Uterus (tissue), 4 donors: ENCODE data around the gene CHCHD3. TPM values are rescaled to one million over a fixed set of nuclear protein-coding genes. Genes with fewer than 3 reads are reported as not detected.

ENCODE experiments used
- DNase-seq, 2 donors: peaks; one replicate each; pipeline ENCODE4 v3.0.0-alpha.2; 2019 to 2020
- H3K27ac ChIP-seq, 2 donors: fragments of 200-600 bp; sonication (generic); 1 replicate in 1 of 2; 2 replicates in 1 of 2; pipeline ENCODE4 v1.5.1; 2016 to 2018
- H3K27me3 ChIP-seq, 2 donors: fragments of 200-600 bp; sonication (generic); one replicate each; pipeline ENCODE4 v1.5.1; 2018 to 2019; ENCODE audit warnings: control low read depth in 1 of 2
- H3K36me3 ChIP-seq, 2 donors: fragments of 200-600 bp; sonication (generic); one replicate each; pipeline ENCODE4 v1.5.1; 2019; ENCODE audit warnings: control low read depth in 1 of 2
- H3K4me1 ChIP-seq, 2 donors: fragments of 200-600 bp; sonication (generic); one replicate each; pipeline ENCODE4 v1.5.1; 2018 to 2019; ENCODE audit warnings: control low read depth in 1 of 2
- H3K4me3 ChIP-seq, 2 donors: fragments of 200-600 bp; sonication (generic); 1 replicate in 1 of 2; 2 replicates in 1 of 2; pipeline ENCODE4 v1.5.1; 2018 to 2019; ENCODE audit warnings: mild to moderate bottlenecking in 1 of 2
- H3K9me3 ChIP-seq, 2 donors: fragments of 200-600 bp; sonication (generic); one replicate each; pipeline ENCODE4 v1.5.1; 2019; ENCODE audit warnings: control low read depth in 1 of 2
- POLR2A ChIP-seq, 2 donors: fragments of 450-650 bp; IDR thresholded peaks; one replicate each; pipeline ENCODE4 v1.6.1; 2016; ENCODE audit warnings: antibody characterized with exemption in 2 of 2, mild to moderate bottlenecking in 1 of 2, moderate library complexity in 1 of 2
- intact Hi-C: fragments of 100-400 bp; cut with DNase I; formaldehyde crosslinking; loops from one replicate; pipeline ENCODE4 v1.15.1; 2023; ENCODE audit warnings: low total_unique reads
- total RNA-seq, 4 donors: library from RNA; depleted of rRNA in 3 of 4; stranded (reverse); fragments of >200 nt in 3 of 4; gene quantifications; one replicate each; pipeline versions ENCODE4 v1.1.0 to v1.2.4, GENCODE V29; 2014 to 2023
- TF ChIP-seq, protein P1 (sequence below), 4 experiments: fragments of 200-600 bp in 2 of 4; fragments of 450-650 bp in 2 of 4; sonication (generic) in 2 of 4; IDR thresholded peaks; one replicate each; pipeline ENCODE4 v1.5.1; 2016 to 2019; ENCODE audit warnings: antibody characterized with exemption in 4 of 4, mild to moderate bottlenecking in 2 of 4, moderate library complexity in 1 of 4
- donor health status: DM: yes; HTN: yes; CAD: no.

Gene CHCHD3
- total RNA-seq, 4 donors from 2014 or later: 43.5 to 61.0 (median 47.6) TPM

DNA sequence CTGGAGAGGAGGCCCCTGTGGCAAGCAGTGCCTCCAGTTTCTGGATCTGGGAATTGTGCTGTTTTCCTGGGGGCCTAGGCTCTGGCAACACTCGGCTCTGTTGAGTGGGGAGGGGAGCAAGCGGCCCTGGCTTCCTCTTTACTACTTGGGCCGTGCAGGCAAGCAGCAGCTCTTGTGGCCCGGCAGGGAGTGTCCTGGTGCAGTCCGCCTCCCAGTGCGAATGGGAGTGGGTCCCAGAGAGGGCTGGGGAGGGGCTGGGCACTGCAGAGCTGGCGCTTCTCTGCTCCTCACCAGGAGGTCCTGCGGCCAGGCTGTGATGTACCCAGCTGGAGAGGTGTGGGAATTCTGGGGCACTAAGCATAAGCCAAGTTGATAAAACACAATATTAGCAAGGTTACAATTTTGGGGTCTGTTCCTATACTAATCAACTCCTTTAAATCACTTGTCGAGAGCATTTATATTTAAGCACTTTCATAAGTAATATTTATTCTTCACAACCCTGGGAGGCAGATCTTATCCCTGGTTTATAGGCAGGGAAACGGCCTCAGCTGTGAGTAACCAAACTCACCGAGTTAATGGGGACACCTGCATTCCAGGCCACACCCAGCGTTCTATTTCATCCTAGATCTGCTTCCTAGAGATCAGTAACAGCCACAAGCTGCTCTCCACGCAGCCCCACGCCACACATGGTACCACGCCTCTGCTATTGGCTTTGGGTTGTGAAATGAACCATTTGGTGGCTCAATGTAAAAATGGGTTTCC, 322.2 kb downstream of the CHCHD3 start:
- Histone ChIP-seq H3K27me3 (no peaks in the 10 kb centered on the region), H3K36me3 (no peaks in the 10 kb centered on the region), H3K4me3 (no peak overlapping the region), H3K9me3 (no peaks in the 10 kb centered on the region), H3K4me1 (no peaks in the 10 kb centered on the region), H3K27ac (no peak overlapping the region)
- DNase-seq: no peak
- intact Hi-C loops: no loop called here
- TF ChIP-seq, protein P1, sequence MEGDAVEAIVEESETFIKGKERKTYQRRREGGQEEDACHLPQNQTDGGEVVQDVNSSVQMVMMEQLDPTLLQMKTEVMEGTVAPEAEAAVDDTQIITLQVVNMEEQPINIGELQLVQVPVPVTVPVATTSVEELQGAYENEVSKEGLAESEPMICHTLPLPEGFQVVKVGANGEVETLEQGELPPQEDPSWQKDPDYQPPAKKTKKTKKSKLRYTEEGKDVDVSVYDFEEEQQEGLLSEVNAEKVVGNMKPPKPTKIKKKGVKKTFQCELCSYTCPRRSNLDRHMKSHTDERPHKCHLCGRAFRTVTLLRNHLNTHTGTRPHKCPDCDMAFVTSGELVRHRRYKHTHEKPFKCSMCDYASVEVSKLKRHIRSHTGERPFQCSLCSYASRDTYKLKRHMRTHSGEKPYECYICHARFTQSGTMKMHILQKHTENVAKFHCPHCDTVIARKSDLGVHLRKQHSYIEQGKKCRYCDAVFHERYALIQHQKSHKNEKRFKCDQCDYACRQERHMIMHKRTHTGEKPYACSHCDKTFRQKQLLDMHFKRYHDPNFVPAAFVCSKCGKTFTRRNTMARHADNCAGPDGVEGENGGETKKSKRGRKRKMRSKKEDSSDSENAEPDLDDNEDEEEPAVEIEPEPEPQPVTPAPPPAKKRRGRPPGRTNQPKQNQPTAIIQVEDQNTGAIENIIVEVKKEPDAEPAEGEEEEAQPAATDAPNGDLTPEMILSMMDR (IDR thresholded peaks at IDR 0.05): no peak
- TF ChIP-seq POLR2A (IDR thresholded peaks at IDR 0.05): no peak

DNA sequence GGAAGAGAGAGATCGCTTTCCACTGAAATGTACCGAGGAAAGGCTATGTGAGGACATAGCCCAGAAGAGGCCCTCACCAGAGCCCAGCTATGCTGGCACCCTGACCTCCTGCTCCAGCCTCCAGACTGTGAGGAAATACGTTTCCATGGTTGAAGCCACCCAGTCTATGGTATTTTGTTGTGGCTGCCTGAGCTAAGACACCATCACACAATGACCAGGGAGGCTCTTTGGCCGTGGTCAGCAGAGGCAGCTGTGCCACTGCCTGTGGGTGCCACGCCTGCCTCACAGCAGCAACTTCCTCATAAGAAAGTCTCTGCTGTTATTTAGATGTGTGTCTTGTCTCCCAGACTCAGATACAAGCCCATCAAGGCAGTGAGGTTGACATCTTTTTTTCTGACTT, 322.9 kb downstream of the CHCHD3 start:
- Histone ChIP-seq H3K4me1 (no peaks in the 10 kb centered on the region), H3K27ac (no peak overlapping the region), H3K27me3 (no peaks in the 10 kb centered on the region), H3K4me3 (no peak overlapping the region), H3K9me3 (no peaks in the 10 kb centered on the region), H3K36me3 (no peaks in the 10 kb centered on the region)
- intact Hi-C loops: no loop called here
- TF ChIP-seq, protein P1 (IDR thresholded peaks at IDR 0.05): no peak
- TF ChIP-seq POLR2A (IDR thresholded peaks at IDR 0.05): no peak
- no peak for DNase-seq

DNA sequence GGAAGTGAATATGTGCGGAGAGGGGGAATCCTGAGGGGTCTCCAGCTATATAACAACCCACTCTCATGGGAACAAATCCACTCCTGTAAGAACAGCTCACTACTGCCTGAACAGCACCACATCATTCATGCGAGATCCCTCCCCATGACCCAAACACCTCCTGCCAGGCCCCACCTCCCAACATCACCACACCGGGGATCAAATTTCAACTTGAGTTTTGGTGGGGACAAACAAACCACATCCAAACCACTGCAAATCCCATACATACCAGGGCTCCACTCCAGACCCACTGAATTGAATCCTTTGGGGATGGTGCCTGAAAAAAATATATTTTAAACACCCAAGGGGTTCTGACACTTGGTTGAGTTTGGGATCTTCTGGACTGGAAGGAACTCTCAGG, 324.1 kb downstream of the CHCHD3 start:
- no peaks in the 10 kb centered on the region for H3K27me3 ChIP-seq
- no peak overlapping the region for H3K27ac ChIP-seq
- H3K4me1 ChIP-seq: no peaks in the 10 kb centered on the region
- H3K36me3 ChIP-seq: no peaks in the 10 kb centered on the region
- no peaks in the 10 kb centered on the region for H3K9me3 ChIP-seq
- TF ChIP-seq POLR2A (IDR thresholded peaks at IDR 0.05): no peak
- H3K4me3 ChIP-seq: no peak overlapping the region
- intact Hi-C loops: no loop called here
- no peak for DNase-seq

DNA sequence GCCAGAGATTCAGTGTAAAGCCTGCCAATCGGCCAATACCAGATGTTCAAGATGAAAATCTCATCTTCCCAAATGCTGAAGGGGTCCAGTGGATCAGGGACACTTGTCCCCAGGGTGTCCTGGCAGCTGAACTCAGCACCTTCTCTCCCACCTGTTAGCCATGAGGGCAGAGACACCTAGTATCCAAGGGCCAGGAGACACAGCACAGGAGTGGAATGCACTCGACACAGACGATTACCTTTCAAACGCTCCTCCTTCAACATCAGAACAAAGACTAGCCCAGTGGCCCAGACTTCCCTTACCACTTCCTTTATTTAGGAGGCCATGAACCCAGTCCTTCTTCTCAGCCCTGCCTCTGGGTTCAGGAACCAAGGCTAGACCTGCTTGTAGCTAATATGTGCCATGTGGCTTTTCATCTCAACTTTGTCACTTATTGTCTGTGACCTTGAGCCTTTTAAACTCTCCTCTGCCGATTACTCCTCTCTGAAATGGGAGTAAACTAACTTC, 325.4 kb downstream of the CHCHD3 start:
- Histone ChIP-seq H3K9me3 (no peaks in the 10 kb centered on the region), H3K4me3 (no peak overlapping the region), H3K27ac (no peak overlapping the region), H3K27me3 (no peaks in the 10 kb centered on the region), H3K36me3 (no peaks in the 10 kb centered on the region), H3K4me1 (no peaks in the 10 kb centered on the region)
- TF ChIP-seq POLR2A (IDR thresholded peaks at IDR 0.05): no peak
- TF ChIP-seq, protein P1 (IDR thresholded peaks at IDR 0.05): no peak
- intact Hi-C loops: no loop called here
- no peak for DNase-seq

DNA sequence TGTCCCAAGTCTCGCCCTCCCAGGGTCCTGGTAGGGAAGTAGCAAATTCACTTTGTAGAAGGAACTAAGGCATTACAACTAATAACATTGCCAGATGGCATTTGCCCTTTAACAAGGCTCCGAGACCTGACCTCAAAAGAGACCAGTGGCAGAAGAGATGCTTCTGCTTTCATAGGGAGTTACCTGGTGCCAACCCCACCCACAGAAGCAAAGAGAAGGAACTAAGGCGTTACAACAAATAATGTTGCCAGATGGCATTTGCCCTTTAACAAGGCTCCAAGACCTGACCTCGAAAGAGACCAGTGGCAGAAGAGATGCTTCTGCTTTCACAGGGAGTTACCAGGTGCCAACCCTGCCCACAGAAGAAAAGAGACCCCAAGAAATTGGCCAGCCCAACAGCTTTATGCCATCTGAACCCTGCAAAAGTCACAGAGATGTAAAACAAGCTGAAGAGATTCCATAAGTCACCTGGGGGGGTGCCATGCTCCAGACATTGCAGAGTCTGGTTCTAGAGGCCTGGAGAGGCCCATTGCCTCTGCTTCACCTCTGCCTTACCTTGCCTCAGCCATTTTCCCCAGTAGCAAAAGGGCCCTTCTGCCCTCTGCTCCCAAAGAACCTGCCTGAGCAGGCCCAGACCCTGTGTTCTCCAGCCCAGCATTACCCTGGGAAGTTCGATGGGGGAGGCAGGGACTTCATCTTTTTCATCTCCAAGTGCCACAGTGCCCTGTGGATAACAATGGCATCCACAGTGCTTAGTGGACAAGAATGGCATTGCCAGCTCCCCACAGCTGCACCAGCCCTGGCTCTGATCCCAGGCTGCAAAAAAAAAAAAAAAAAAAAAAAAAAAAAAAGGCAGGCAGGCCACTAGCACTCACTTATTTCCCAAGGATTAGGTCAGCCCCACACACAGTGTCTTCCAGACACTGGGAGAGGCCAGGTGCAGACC, 326.1 kb downstream of the CHCHD3 start:
- intact Hi-C loops: no loop called here
- H3K4me3 ChIP-seq: no peak overlapping the region
- TF ChIP-seq, protein P1 (IDR thresholded peaks at IDR 0.05): no peak
- no peak for TF ChIP-seq POLR2A (IDR thresholded peaks at IDR 0.05)
- H3K27ac ChIP-seq: no peak overlapping the region
- no peaks in the 10 kb centered on the region for H3K27me3 ChIP-seq
- H3K36me3 ChIP-seq: no peaks in the 10 kb centered on the region
- no peak for DNase-seq
- no peaks in the 10 kb centered on the region for H3K4me1 ChIP-seq
- no peaks in the 10 kb centered on the region for H3K9me3 ChIP-seq
